Measurements from ENCODE around the gene RNF26.

RNF26 gene

DNA sequence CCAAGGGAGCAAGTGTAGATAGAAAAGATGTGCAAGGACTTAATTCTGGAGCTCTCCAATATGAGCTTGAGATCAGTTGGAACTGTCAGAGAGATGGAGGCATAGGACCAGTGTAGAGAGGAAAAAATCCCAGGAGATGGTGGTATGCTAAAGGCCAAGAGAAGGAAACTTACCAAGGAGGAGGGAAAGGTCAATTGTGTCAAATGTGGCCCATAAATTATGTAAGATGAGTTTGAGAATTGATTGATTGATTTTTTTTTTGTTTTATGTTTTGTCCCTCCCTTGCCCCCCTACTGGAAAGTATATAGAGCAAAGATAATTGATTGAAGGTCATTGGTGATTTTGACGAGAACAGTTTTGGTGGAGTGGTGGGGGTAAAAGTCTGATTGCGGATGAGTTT is 50.0 kb downstream of the RNF26 start:
- Histone ChIP-seq H3K27ac (ENCODE audit: low read depth, low read length) (no peak overlapping the region), H3K27me3 (ENCODE audit: control insufficient read depth, insufficient read depth, low read length) (peaks cover 19% of the 10 kb centered on the region), H3K4me3 (ENCODE audit: low read depth, low read length) (no peak overlapping the region), H3K9me3 (ENCODE audit: control insufficient read depth, insufficient read depth, low read length) (no peaks in the 10 kb centered on the region), H3K36me3 (ENCODE audit: control insufficient read depth, insufficient read depth, low read length) (no peaks in the 10 kb centered on the region), H3K4me1 (ENCODE audit: control insufficient read depth, insufficient read depth, low read length) (peaks cover 16% of the 10 kb centered on the region), H3K9ac (ENCODE audit: low read depth, low read length) (no peak overlapping the region)
